Mesenchymal stem cell (in vitro differentiated cells and primary cell): ENCODE data around the gene HBG2.

Experiments
- DNase-seq: peaks from one replicate; pipeline ENCODE4 v3.0.0-alpha.2; 2013
- H2AFZ ChIP-seq: one replicate; pipeline ENCODE4 v1.6.1; 2013; ENCODE audit warnings: low read depth, mild to moderate bottlenecking, control low read depth, inconsistent platforms, low read length, moderate library complexity
- H2AK5ac ChIP-seq: 2 replicates; pipeline ENCODE4 v1.6.1; 2013; ENCODE audit warnings: low read length, moderate library complexity, mild to moderate bottlenecking, inconsistent platforms; ENCODE audit not compliant: severe bottlenecking
- H2BK120ac ChIP-seq: one replicate; pipeline ENCODE4 v1.6.1; 2013; ENCODE audit warnings: low read depth, mild to moderate bottlenecking, inconsistent platforms, low read length, moderate library complexity
- H2BK12ac ChIP-seq, 2 experiments: one replicate each; pipeline ENCODE4 v1.6.1; 2013; ENCODE audit warnings: inconsistent platforms in 2 of 2, low read length in 2 of 2, mild to moderate bottlenecking in 2 of 2, moderate library complexity in 2 of 2, control low read depth in 1 of 2
- H2BK15ac ChIP-seq: one replicate; pipeline ENCODE4 v1.6.1; 2013; ENCODE audit warnings: mild to moderate bottlenecking, low read depth, inconsistent platforms; ENCODE audit not compliant: poor library complexity, severe bottlenecking
- H2BK5ac ChIP-seq: 2 replicates; pipeline ENCODE4 v1.6.1; 2013; ENCODE audit warnings: low read depth, mild to moderate bottlenecking, low read length, control low read depth, inconsistent platforms; ENCODE audit not compliant: poor library complexity, severe bottlenecking
- H3K14ac ChIP-seq, 2 experiments: one replicate each; pipeline ENCODE4 v1.6.1; 2013; ENCODE audit warnings: inconsistent platforms in 2 of 2, low read length in 2 of 2, control low read depth in 1 of 2, mild to moderate bottlenecking in 1 of 2, moderate library complexity in 1 of 2
- H3K18ac ChIP-seq, 2 experiments: one replicate each; pipeline ENCODE4 v1.6.1; 2013; ENCODE audit warnings: inconsistent platforms in 2 of 2, low read length in 2 of 2, control low read depth in 1 of 2, low read depth in 1 of 2, mild to moderate bottlenecking in 1 of 2
- H3K23ac ChIP-seq, 2 experiments: one replicate each; pipeline ENCODE4 v1.6.1; 2013; ENCODE audit warnings: inconsistent platforms in 2 of 2, low read length in 2 of 2, mild to moderate bottlenecking in 2 of 2, moderate library complexity in 2 of 2, control low read depth in 1 of 2
- H3K27ac ChIP-seq: 2 replicates; pipeline ENCODE4 v1.5.1; 2013; ENCODE audit warnings: mild to moderate bottlenecking, moderate library complexity, low read length, control low read depth, inconsistent platforms; ENCODE audit not compliant: poor library complexity, severe bottlenecking
- H3K27me3 ChIP-seq, 2 experiments: 2 replicates each; pipeline versions ENCODE4 v1.6.1 to v1.7.0; 2013; ENCODE audit warnings: low read length in 2 of 2, mild to moderate bottlenecking in 2 of 2, moderate library complexity in 2 of 2, control low read depth in 1 of 2, inconsistent platforms in 1 of 2; ENCODE audit not compliant: control insufficient read depth in 1 of 2, insufficient read depth in 1 of 2
- H3K36me3 ChIP-seq, 2 experiments: 2 replicates each; pipeline versions ENCODE4 v1.6.1 to v1.7.0; 2013; ENCODE audit warnings: low read length in 2 of 2, control low read depth in 1 of 2, inconsistent platforms in 1 of 2, low read depth in 1 of 2, mild to moderate bottlenecking in 1 of 2; ENCODE audit not compliant: insufficient read depth in 2 of 2, control insufficient read depth in 1 of 2
- H3K4ac ChIP-seq, 2 experiments: one replicate each; pipeline ENCODE4 v1.6.1; 2013; ENCODE audit warnings: inconsistent platforms in 2 of 2, low read length in 2 of 2, mild to moderate bottlenecking in 2 of 2, moderate library complexity in 2 of 2, control low read depth in 1 of 2, low read depth in 1 of 2
- H3K4me1 ChIP-seq: 2 replicates; pipeline ENCODE4 v1.6.1; 2013; ENCODE audit warnings: low read depth, low read length, control low read depth; ENCODE audit not compliant: control insufficient read depth, insufficient read depth
- H3K4me2 ChIP-seq: 2 replicates; pipeline ENCODE4 v1.6.1; 2013; ENCODE audit warnings: low read length, mild to moderate bottlenecking, inconsistent platforms; ENCODE audit not compliant: poor library complexity, severe bottlenecking
- H3K4me3 ChIP-seq, 2 experiments: 2 replicates each; pipeline versions ENCODE4 v1.5.1 to v1.7.0; 2013; ENCODE audit warnings: low read length in 2 of 2, mild to moderate bottlenecking in 2 of 2, control low read depth in 1 of 2, low read depth in 1 of 2; ENCODE audit not compliant: insufficient read depth in 1 of 2
- H3K79me1 ChIP-seq: replicated peaks from 2 replicates; pipeline ENCODE4 v1.6.1; 2013; ENCODE audit warnings: mild to moderate bottlenecking, control low read depth, low read length, inconsistent platforms; ENCODE audit not compliant: poor library complexity, severe bottlenecking
- H3K9ac ChIP-seq: 2 replicates; pipeline ENCODE4 v1.7.0; 2013; ENCODE audit warnings: mild to moderate bottlenecking, low read length, moderate library complexity
- H3K9me3 ChIP-seq: 2 replicates; pipeline ENCODE4 v1.7.0; 2013; ENCODE audit warnings: mild to moderate bottlenecking, low read length; ENCODE audit not compliant: control insufficient read depth
- H4K8ac ChIP-seq: one replicate; pipeline ENCODE4 v1.6.1; 2013; ENCODE audit warnings: inconsistent platforms, mild to moderate bottlenecking, low read length, moderate library complexity
- H4K91ac ChIP-seq: one replicate; pipeline ENCODE4 v1.6.1; 2013; ENCODE audit warnings: mild to moderate bottlenecking, low read length, inconsistent platforms
- WGBS: methylation state at CpG from one replicate; pipeline ENCODE4 v1.1.7; 2013; ENCODE audit warnings: mixed read lengths; 5-methylcytosine and 5-hydroxymethylcytosine counted together

Gene HBG2

GRCh38 chr11:5288906-5289550 is 34.4 kb upstream of the HBG2 start:
- WGBS = 76% methylated on average over 6 of the region's 6 CpGs
- H3K4me1 ChIP-seq = no peaks in the 10 kb centered on the region
- no peaks in the 10 kb centered on the region for H3K79me1 ChIP-seq
- H3K23ac ChIP-seq = no peak overlapping the region
- no peak overlapping the region for H2BK120ac ChIP-seq
- no peaks in the 10 kb centered on the region for H3K36me3 ChIP-seq
- H3K14ac ChIP-seq = no peak overlapping the region
- H2BK12ac ChIP-seq = no peak overlapping the region
- H3K9ac ChIP-seq = no peak overlapping the region
- H3K4me2 ChIP-seq = no peak overlapping the region
- H3K27me3 ChIP-seq = no peaks in the 10 kb centered on the region
- H3K9me3 ChIP-seq = no peaks in the 10 kb centered on the region
- no peak overlapping the region for H4K8ac ChIP-seq
- no peak overlapping the region for H4K91ac ChIP-seq
- no peak overlapping the region for H2AFZ ChIP-seq
- H3K18ac ChIP-seq = no peak overlapping the region
- H2BK15ac ChIP-seq = no peak overlapping the region
- peak; percentile 6 for DNase-seq
- no peak overlapping the region for H2AK5ac ChIP-seq
- H3K4ac ChIP-seq = no peak overlapping the region
- no peak overlapping the region for H3K4me3 ChIP-seq
- no peak overlapping the region for H2BK5ac ChIP-seq
- no peak overlapping the region for H3K27ac ChIP-seq

DNA sequence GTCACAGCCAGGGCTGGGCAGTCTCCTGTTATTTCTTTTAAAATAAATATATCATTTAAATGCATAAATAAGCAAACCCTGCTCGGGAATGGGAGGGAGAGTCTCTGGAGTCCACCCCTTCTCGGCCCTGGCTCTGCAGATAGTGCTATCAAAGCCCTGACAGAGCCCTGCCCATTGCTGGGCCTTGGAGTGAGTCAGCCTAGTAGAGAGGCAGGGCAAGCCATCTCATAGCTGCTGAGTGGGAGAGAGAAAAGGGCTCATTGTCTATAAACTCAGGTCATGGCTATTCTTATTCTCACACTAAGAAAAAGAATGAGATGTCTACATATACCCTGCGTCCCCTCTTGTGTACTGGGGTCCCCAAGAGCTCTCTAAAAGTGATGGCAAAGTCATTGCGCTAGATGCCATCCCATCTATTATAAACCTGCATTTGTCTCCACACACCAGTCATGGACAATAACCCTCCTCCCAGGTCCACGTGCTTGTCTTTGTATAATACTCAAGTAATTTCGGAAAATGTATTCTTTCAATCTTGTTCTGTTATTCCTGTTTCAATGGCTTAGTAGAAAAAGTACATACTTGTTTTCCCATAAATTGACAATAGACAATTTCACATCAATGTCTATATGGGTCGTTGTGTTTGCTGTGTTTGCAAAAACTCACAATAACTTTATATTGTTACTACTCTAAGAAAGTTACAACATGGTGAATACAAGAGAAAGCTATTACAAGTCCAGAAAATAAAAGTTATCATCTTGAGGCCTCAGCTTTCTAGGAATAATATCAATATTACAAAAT is 33.7 kb upstream of the HBG2 start:
- Histone ChIP-seq H3K18ac (no peak overlapping the region), H3K4me3 (no peak overlapping the region), H3K27me3 (no peaks in the 10 kb centered on the region), H2BK5ac (no peak overlapping the region), H2BK120ac (no peak overlapping the region), H2BK15ac (no peak overlapping the region), H2BK12ac (no peak overlapping the region), H4K8ac (no peak overlapping the region), H3K27ac (no peak overlapping the region), H4K91ac (no peak overlapping the region), H2AK5ac (no peak overlapping the region), H3K4me1 (no peaks in the 10 kb centered on the region), H3K9me3 (no peaks in the 10 kb centered on the region), H3K4ac (no peak overlapping the region), H2AFZ (no peak overlapping the region), H3K9ac (no peak overlapping the region), H3K23ac (no peak overlapping the region), H3K79me1 (no peaks in the 10 kb centered on the region), H3K36me3 (no peaks in the 10 kb centered on the region), H3K14ac (no peak overlapping the region), H3K4me2 (no peak overlapping the region)
- 66% methylated on average over 5 of the region's 7 CpGs for WGBS
- DNase-seq = peak; percentile 26

GRCh38 chr11:5286901-5287300 is 32.3 kb upstream of the HBG2 start:
- Histone ChIP-seq H2AK5ac (no peak overlapping the region), H3K27me3 (no peaks in the 10 kb centered on the region), H2BK15ac (no peak overlapping the region), H3K9me3 (no peaks in the 10 kb centered on the region), H3K23ac (no peak overlapping the region), H3K4me1 (no peaks in the 10 kb centered on the region), H4K8ac (no peak overlapping the region), H4K91ac (no peak overlapping the region), H2BK5ac (no peak overlapping the region), H3K4ac (no peak overlapping the region), H3K18ac (no peak overlapping the region), H3K79me1 (no peaks in the 10 kb centered on the region), H2AFZ (no peak overlapping the region), H3K4me2 (no peak overlapping the region), H3K27ac (no peak overlapping the region), H2BK12ac (no peak overlapping the region), H3K9ac (no peak overlapping the region), H3K36me3 (no peaks in the 10 kb centered on the region), H3K14ac (no peak overlapping the region), H2BK120ac (no peak overlapping the region), H3K4me3 (no peak overlapping the region)
- DNase-seq = no peak
- 86% methylated on average over 2 of the region's 3 CpGs for WGBS

GRCh38 chr11:5286351-5286750 is 31.8 kb upstream of the HBG2 start:
- Histone ChIP-seq H4K8ac (no peak overlapping the region), H3K36me3 (no peaks in the 10 kb centered on the region), H3K18ac (no peak overlapping the region), H3K9me3 (no peaks in the 10 kb centered on the region), H3K14ac (no peak overlapping the region), H3K4ac (no peak overlapping the region), H2AFZ (no peak overlapping the region), H3K27ac (no peak overlapping the region), H2BK12ac (no peak overlapping the region), H2AK5ac (no peak overlapping the region), H3K23ac (no peak overlapping the region), H4K91ac (no peak overlapping the region), H3K9ac (no peak overlapping the region), H3K4me1 (no peaks in the 10 kb centered on the region), H3K4me3 (no peak overlapping the region), H3K79me1 (no peaks in the 10 kb centered on the region), H2BK5ac (no peak overlapping the region), H2BK120ac (no peak overlapping the region), H2BK15ac (no peak overlapping the region), H3K27me3 (no peaks in the 10 kb centered on the region), H3K4me2 (no peak overlapping the region)
- no peak for DNase-seq
- 100% methylated on average over 1 of the region's 1 CpG for WGBS
